Measurements from ENCODE around the gene MAGOHB. TPM values are rescaled to one million over a fixed set of nuclear protein-coding genes. Genes with fewer than 3 reads are reported as not detected.
A peak's percentile ranks its signal among the peaks of the same experiment; 100 is the strongest.

The MAGOHB gene
- total and polyA plus RNA-seq, 10 of the 15 experiments (the other 5 are each of a cell fraction or from before 2014, with no cell fraction given): 30.6 to 217 (median 55.2) TPM

- TF ChIP-seq, protein P1, sequence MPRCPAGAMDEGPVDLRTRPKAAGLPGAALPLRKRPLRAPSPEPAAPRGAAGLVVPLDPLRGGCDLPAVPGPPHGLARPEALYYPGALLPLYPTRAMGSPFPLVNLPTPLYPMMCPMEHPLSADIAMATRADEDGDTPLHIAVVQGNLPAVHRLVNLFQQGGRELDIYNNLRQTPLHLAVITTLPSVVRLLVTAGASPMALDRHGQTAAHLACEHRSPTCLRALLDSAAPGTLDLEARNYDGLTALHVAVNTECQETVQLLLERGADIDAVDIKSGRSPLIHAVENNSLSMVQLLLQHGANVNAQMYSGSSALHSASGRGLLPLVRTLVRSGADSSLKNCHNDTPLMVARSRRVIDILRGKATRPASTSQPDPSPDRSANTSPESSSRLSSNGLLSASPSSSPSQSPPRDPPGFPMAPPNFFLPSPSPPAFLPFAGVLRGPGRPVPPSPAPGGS (IDR thresholded peaks at IDR 0.05; ENCODE audit: borderline replicate concordance, insufficient read depth, low read depth, low read length, poor library complexity, severe bottlenecking): no peak
- TF ChIP-seq, protein P2, sequence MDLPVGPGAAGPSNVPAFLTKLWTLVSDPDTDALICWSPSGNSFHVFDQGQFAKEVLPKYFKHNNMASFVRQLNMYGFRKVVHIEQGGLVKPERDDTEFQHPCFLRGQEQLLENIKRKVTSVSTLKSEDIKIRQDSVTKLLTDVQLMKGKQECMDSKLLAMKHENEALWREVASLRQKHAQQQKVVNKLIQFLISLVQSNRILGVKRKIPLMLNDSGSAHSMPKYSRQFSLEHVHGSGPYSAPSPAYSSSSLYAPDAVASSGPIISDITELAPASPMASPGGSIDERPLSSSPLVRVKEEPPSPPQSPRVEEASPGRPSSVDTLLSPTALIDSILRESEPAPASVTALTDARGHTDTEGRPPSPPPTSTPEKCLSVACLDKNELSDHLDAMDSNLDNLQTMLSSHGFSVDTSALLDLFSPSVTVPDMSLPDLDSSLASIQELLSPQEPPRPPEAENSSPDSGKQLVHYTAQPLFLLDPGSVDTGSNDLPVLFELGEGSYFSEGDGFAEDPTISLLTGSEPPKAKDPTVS (IDR thresholded peaks at IDR 0.05; ENCODE audit: low read depth, low read length): no peak
- peak; percentile 95 for TF ChIP-seq YY1 (IDR thresholded peaks at IDR 0.05; ENCODE audit: low read depth, low read length)
- TF ChIP-seq SP1 (IDR thresholded peaks at IDR 0.05; ENCODE audit: low read depth, low read length): peak; percentile 54
- no peak for TF ChIP-seq IRF5 (IDR thresholded peaks at IDR 0.05; ENCODE audit: borderline replicate concordance)
- TF ChIP-seq GABPA (IDR thresholded peaks at IDR 0.05; ENCODE audit: low read depth): peak; percentile 62
- TF ChIP-seq CEBPB (IDR thresholded peaks at IDR 0.05; ENCODE audit: borderline replicate concordance in 1 of 2, low read depth in 2 of 2, low read length in 2 of 2): 0 out of 4 replicates have a peak, but pooled peaks of 1 of the 2 experiments have one; percentile 20
- TF ChIP-seq, protein P3, sequence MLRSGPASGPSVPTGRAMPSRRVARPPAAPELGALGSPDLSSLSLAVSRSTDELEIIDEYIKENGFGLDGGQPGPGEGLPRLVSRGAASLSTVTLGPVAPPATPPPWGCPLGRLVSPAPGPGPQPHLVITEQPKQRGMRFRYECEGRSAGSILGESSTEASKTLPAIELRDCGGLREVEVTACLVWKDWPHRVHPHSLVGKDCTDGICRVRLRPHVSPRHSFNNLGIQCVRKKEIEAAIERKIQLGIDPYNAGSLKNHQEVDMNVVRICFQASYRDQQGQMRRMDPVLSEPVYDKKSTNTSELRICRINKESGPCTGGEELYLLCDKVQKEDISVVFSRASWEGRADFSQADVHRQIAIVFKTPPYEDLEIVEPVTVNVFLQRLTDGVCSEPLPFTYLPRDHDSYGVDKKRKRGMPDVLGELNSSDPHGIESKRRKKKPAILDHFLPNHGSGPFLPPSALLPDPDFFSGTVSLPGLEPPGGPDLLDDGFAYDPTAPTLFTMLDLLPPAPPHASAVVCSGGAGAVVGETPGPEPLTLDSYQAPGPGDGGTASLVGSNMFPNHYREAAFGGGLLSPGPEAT (IDR thresholded peaks at IDR 0.05; ENCODE audit: low read depth): peak; percentile 97
- no peak for TF ChIP-seq CHD4 (IDR thresholded peaks at IDR 0.05)
- no peak for TF ChIP-seq ZSCAN29 (IDR thresholded peaks at IDR 0.05)
- no peak for TF ChIP-seq KAT2A (conservative IDR thresholded peaks at IDR 0.05; ENCODE audit: control insufficient read depth, low read depth, low read length)
- peak; percentile 18; the same call in 1 of the 2 replicates for TF ChIP-seq MTA2 (IDR thresholded peaks at IDR 0.05; ENCODE audit: low read depth)
- TF ChIP-seq NFYA (IDR thresholded peaks at IDR 0.05; ENCODE audit: borderline replicate concordance, low read depth, low read length): no peak
- TF ChIP-seq NBN (IDR thresholded peaks at IDR 0.05): peak; percentile 100
- peak; percentile 75 for TF ChIP-seq PAX8 (IDR thresholded peaks at IDR 0.05)
- TF ChIP-seq SIX5 (IDR thresholded peaks at IDR 0.05; ENCODE audit: low read depth, low read length, severe bottlenecking): peak; percentile 55
- peak; percentile 75; the same call in 1 of the 2 replicates for TF ChIP-seq RCOR1 (conservative IDR thresholded peaks at IDR 0.05; ENCODE audit: low read depth, low read length)
- no peak for TF ChIP-seq ZNF274 (IDR thresholded peaks at IDR 0.05; ENCODE audit: insufficient read depth, insufficient read length)
- TF ChIP-seq SMAD1 (IDR thresholded peaks at IDR 0.05; ENCODE audit: low read depth, partially characterized antibody): peak; percentile 65
- TF ChIP-seq TCF3 (IDR thresholded peaks at IDR 0.05; ENCODE audit: borderline replicate concordance, insufficient read depth, low read depth, low read length): no peak
- TF ChIP-seq CBX5 (IDR thresholded peaks at IDR 0.05; ENCODE audit: low read depth): peak; percentile 73; the same call in 1 of the 2 replicates
- TF ChIP-seq HDGF (IDR thresholded peaks at IDR 0.05): peak; percentile 66; the same call in 1 of the 2 replicates
- peak; percentile 83 for TF ChIP-seq HCFC1 (IDR thresholded peaks at IDR 0.05; ENCODE audit: low read length)
- TF ChIP-seq POLR2A (IDR thresholded peaks at IDR 0.05; ENCODE audit: low read depth, low read length): peak; percentile 94
- peak; percentile 29; the same call in 1 of the 2 replicates for TF ChIP-seq EED (IDR thresholded peaks at IDR 0.05; ENCODE audit: low read depth)
- peak; percentile 69 to 88; a peak in 3 of 4 replicates for TF ChIP-seq BHLHE40 (IDR thresholded peaks at IDR 0.05; ENCODE audit: borderline replicate concordance in 1 of 2, low read depth in 2 of 2, low read length in 1 of 2)
Observed at GRCh38 chr12:10613349-10614055, at the start of gene MAGOHB (continued).

Measured in GM12878 (cell line).